NOMO-1 treated with DMSO at 0.1 percent for 48 hours (cell line): ENCODE data around the gene DDX50.
"Not testable (repeated sequence)": the region's sequence is repeated elsewhere in the genome, so short reads cannot be mapped to it uniquely, and the experiment has no call there.

Experiments used
- DNase-seq: peaks from one replicate; lab custom pipeline; 2025; ENCODE audit not compliant: unreplicated experiment; lab: John Stamatoyannopoulos, UW

DDX50 gene

GRCh38 chr10:68900427-68901104, 549 bp upstream of the DDX50 start:
- peak; percentile 56 for DNase-seq

- no peak for DNase-seq
Observed at GRCh38 chr10:68902382-68902781, 1.3 kb downstream of the DDX50 start.

GRCh38 chr10:68924593-68924992, 23.5 kb downstream of the DDX50 start:
- DNase-seq, result no peak

- no peak for DNase-seq
Observed at GRCh38 chr10:68925489-68925888, 24.4 kb downstream of the DDX50 start.

GRCh38 chr10:68929157-68929556, 28.0 kb downstream of the DDX50 start:
- not testable (repeated sequence) for DNase-seq

- not testable (repeated sequence) for DNase-seq
Observed at GRCh38 chr10:68929888-68930287, 28.8 kb downstream of the DDX50 start.

GRCh38 chr10:68932860-68933259, 31.7 kb downstream of the DDX50 start:
- not testable (repeated sequence) for DNase-seq

- no peak for DNase-seq
Observed at GRCh38 chr10:68934994-68935393, 33.9 kb downstream of the DDX50 start.

GRCh38 chr10:68938117-68938516, 37.0 kb downstream of the DDX50 start:
- DNase-seq, result no peak

GRCh38 chr10:68938884-68939283, 37.8 kb downstream of the DDX50 start:
- no peak for DNase-seq

GRCh38 chr10:68940917-68941316, 39.8 kb downstream of the DDX50 start:
- DNase-seq, result not testable (repeated sequence)

- no peak for DNase-seq
Observed at GRCh38 chr10:68950598-68950997, 49.5 kb downstream of the DDX50 start.

- DNase-seq, result no peak
Observed at GRCh38 chr10:68954904-68955303, 53.8 kb downstream of the DDX50 start.

- peak; percentile 49 for DNase-seq
Observed at GRCh38 chr10:68955355-68955831, 54.3 kb downstream of the DDX50 start.

- DNase-seq, result peak; percentile 94
Observed at GRCh38 chr10:68955832-68956532, 54.9 kb downstream of the DDX50 start, which contains the start of gene DDX21. DDX21 (plus strand) TSS chr10:68956170; CDS start chr10:68956226, 56 bp downstream.

- no peak for DNase-seq
Observed at GRCh38 chr10:68957284-68957615, 56.1 kb downstream of the DDX50 start.

- DNase-seq, result no peak
Observed at GRCh38 chr10:68957654-68958053, 56.5 kb downstream of the DDX50 start.

- DNase-seq, result no peak
Observed at GRCh38 chr10:68959695-68960527, 58.8 kb downstream of the DDX50 start.

- DNase-seq, result no peak
Observed at GRCh38 chr10:68963151-68963550, 62.0 kb downstream of the DDX50 start.

GRCh38 chr10:68973975-68974374, 72.9 kb downstream of the DDX50 start:
- DNase-seq, result no peak

- DNase-seq, result not testable (repeated sequence)
Observed at GRCh38 chr10:68975936-68976473, 74.9 kb downstream of the DDX50 start.
